Measurements from ENCODE around the gene RAPGEF4. TPM values are rescaled to one million over a fixed set of nuclear protein-coding genes. Genes with fewer than 3 reads are reported as not detected.

Gene RAPGEF4
- total and polyA plus RNA-seq, 8 donors = 3.6 to 23.7 (median 9.8) TPM; not detected in 1

GRCh38 chr2:172969609-172970008 lies 234.0 kb downstream of the RAPGEF4 start:
- 83 to 98% (median 90%) methylated on average over 3 of the region's 3 CpGs for WGBS, 5 donors
- TF ChIP-seq POLR2AphosphoS5 (IDR thresholded peaks at IDR 0.05) = no peak
- no peak for TF ChIP-seq CTCF (IDR thresholded peaks at IDR 0.05)
- TF ChIP-seq POLR2A (IDR thresholded peaks at IDR 0.05) = no peak
- TF ChIP-seq EP300 (IDR thresholded peaks at IDR 0.05) = no peak
- intact Hi-C loops (cut with DNase I; ENCODE audit: low total_unique reads) = no loop called here

GRCh38 chr2:172970660-172971059 lies 235.0 kb downstream of the RAPGEF4 start:
- Histone ChIP-seq H3K9me3 (no peaks in the 10 kb centered on the region), H3K36me3 (no peaks in the 10 kb centered on the region), H3K27ac (no peak overlapping the region), H3K4me3 (no peak overlapping the region), H3K4me1 (peaks cover 6 to 13% (median 10%) of the 10 kb centered on the region in 4 donors), H3K27me3 (peaks cover 0 to 3% (median 0%) of the 10 kb centered on the region in 3 donors)
- TF ChIP-seq POLR2AphosphoS5 (IDR thresholded peaks at IDR 0.05) = no peak
- no peak for TF ChIP-seq POLR2A (IDR thresholded peaks at IDR 0.05)
- no peak for TF ChIP-seq EP300 (IDR thresholded peaks at IDR 0.05)
- no peak for TF ChIP-seq CTCF (IDR thresholded peaks at IDR 0.05)
- peak in 1 of 2 donors; percentile 51 for DNase-seq
- WGBS, 5 donors = 72 to 87% (median 82%) methylated on average over 4 of the region's 4 CpGs
- intact Hi-C loops (cut with DNase I; ENCODE audit: low total_unique reads) = no loop called here

More at GRCh38 chr2:172969609-172970008, 234.0 kb downstream of the RAPGEF4 start:
- Histone ChIP-seq H3K9me3 (no peaks in the 10 kb centered on the region), H3K4me1 (peaks cover 6 to 13% (median 10%) of the 10 kb centered on the region in 4 donors), H3K27me3 (peaks cover 0 to 3% (median 0%) of the 10 kb centered on the region in 3 donors), H3K27ac (no peak overlapping the region), H3K36me3 (no peaks in the 10 kb centered on the region), H3K4me3 (no peak overlapping the region)
- DNase-seq = no peak

- intact Hi-C loops (cut with DNase I; ENCODE audit: low total_unique reads) = no loop called here
- Histone ChIP-seq H3K36me3 (no peaks in the 10 kb centered on the region), H3K27me3 (peaks cover 0 to 3% (median 0%) of the 10 kb centered on the region in 3 donors), H3K4me3 (no peak overlapping the region), H3K27ac (no peak overlapping the region), H3K4me1 (peaks cover 6 to 13% (median 10%) of the 10 kb centered on the region in 4 donors), H3K9me3 (no peaks in the 10 kb centered on the region)
- DNase-seq = peak; percentile 55 to 57
- TF ChIP-seq POLR2AphosphoS5 (IDR thresholded peaks at IDR 0.05) (no peak), CTCF (IDR thresholded peaks at IDR 0.05) (peak in 4 of 7 experiments; percentile 26 to 88 (median 63)), EP300 (IDR thresholded peaks at IDR 0.05) (no peak), POLR2A (IDR thresholded peaks at IDR 0.05) (no peak)
- WGBS, 5 donors = 47 to 59% (median 51%) methylated on average over 12 of the region's 12 CpGs
These were observed 236.5 kb downstream of the RAPGEF4 start for GRCh38 chr2:172972005-172972619.

GRCh38 chr2:172974762-172975161 lies 239.1 kb downstream of the RAPGEF4 start:
- WGBS, 5 donors = 60 to 73% (median 69%) methylated on average over 4 of the region's 4 CpGs
- intact Hi-C loops (cut with DNase I; ENCODE audit: low total_unique reads) = no loop called here

More at GRCh38 chr2:172974762-172975161, 239.1 kb downstream of the RAPGEF4 start:
- Histone ChIP-seq H3K27ac (no peak overlapping the region), H3K9me3 (no peaks in the 10 kb centered on the region), H3K27me3 (peaks cover 0 to 7% (median 0%) of the 10 kb centered on the region in 3 donors), H3K4me1 (no peaks in the 10 kb centered on the region), H3K36me3 (no peaks in the 10 kb centered on the region), H3K4me3 (no peak overlapping the region)
- TF ChIP-seq POLR2AphosphoS5 (IDR thresholded peaks at IDR 0.05) = no peak
- TF ChIP-seq EP300 (IDR thresholded peaks at IDR 0.05) = no peak
- no peak for TF ChIP-seq POLR2A (IDR thresholded peaks at IDR 0.05)
- TF ChIP-seq CTCF (IDR thresholded peaks at IDR 0.05) = no peak
- no peak for DNase-seq

Measured in stomach (tissue), 9 donors.